ENCODE results near the gene SARDH. TPM values are rescaled to one million over a fixed set of nuclear protein-coding genes. Genes with fewer than 3 reads are reported as not detected.
A peak's percentile ranks its signal among the peaks of the same experiment; 100 is the strongest.

SARDH gene, protein sequence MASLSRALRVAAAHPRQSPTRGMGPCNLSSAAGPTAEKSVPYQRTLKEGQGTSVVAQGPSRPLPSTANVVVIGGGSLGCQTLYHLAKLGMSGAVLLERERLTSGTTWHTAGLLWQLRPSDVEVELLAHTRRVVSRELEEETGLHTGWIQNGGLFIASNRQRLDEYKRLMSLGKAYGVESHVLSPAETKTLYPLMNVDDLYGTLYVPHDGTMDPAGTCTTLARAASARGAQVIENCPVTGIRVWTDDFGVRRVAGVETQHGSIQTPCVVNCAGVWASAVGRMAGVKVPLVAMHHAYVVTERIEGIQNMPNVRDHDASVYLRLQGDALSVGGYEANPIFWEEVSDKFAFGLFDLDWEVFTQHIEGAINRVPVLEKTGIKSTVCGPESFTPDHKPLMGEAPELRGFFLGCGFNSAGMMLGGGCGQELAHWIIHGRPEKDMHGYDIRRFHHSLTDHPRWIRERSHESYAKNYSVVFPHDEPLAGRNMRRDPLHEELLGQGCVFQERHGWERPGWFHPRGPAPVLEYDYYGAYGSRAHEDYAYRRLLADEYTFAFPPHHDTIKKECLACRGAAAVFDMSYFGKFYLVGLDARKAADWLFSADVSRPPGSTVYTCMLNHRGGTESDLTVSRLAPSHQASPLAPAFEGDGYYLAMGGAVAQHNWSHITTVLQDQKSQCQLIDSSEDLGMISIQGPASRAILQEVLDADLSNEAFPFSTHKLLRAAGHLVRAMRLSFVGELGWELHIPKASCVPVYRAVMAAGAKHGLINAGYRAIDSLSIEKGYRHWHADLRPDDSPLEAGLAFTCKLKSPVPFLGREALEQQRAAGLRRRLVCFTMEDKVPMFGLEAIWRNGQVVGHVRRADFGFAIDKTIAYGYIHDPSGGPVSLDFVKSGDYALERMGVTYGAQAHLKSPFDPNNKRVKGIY
- total RNA-seq: 1 to 10 TPM in 6 of 8 experiments, under 1 TPM in 2; 0.20 to 3.4 (median 2.4) TPM

DNA sequence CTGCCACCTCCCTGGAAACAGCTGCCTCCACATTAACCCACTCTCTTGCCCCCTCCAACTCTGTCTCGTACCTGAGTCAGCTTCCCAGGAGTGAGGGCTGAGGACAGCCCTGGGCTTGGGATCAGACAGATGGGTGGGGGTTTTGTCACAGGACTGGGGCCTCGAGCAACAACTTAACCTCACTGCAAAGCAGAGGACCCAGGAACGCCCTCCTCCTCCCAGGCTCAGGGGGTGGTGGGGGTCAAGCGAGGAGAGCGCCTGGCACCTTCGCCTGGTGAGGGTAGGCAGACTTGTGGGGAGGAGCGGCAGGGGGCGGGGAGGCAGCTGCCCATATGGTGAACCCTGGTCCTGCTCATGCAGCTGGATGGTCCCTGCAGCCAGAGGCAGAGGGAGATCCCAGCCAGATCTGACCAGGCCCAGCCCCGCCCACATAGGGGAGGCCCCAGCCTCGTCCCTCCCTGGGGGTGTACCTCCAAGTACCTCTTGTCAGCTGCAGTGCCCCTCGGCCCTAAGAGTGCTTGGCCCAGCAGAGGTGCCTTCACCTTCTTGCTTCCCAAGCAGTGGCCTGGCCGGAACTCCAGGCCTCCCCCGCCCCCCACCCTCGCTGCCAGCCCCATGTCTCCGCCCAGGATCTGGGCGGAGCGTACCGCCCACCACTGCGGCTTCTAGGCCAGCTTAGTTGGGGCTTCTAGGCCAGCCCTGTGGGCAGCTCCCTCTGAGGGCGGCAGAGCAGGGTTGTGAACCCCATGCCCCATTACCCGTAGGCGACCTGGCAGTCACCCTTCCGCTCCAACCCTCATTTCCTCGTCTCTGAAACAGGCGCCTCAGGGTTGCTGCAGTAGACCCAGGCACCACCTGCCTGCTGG is at the start of gene SARDH:
TSS of gene SARDH (minus strand) at position 579 of the 866 bp plus-strand sequence. CDS start 4,179 bp downstream, outside the sequence.
- in situ Hi-C loops (cut with MboI; ENCODE audit: low pct_unique_long_range_greater_than_20kb in 2 of 9, low sequenced_read_pairs in 9 of 9, unreplicated experiment in 9 of 9): loop anchor here in 1 of 9 experiments (25.0 kb wide), 1 partner anchor 201 kb away; the partner anchor contains the start of gene ADAMTSL2

DNA sequence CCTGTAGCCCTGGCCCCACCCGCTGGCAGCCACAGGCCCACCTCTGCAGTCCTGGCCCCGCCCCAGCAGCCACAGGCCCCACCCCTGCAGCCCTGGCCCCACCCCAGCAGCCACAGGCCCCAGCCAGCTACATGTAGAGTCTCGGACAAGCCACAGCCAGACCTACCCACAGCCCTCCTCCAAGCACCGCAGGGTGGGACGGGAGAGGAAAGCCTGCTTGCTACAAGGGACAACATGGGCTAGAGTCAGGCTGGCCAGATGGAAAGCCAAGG is 49.5 kb upstream of the SARDH start:
- peaks cover 4 to 14% of the 10 kb centered on the region in 2 donors for H3K4me1 ChIP-seq (replicated peaks in 1 of 2)
- WGBS, 10 experiments: no CpG with 5 or more reads among the region's 5 CpGs
- H3K27ac ChIP-seq: peak overlapping the region in 1 of 2 donors; percentile 44
- in situ Hi-C loops (cut with MboI; ENCODE audit: low pct_unique_long_range_greater_than_20kb in 2 of 9, low sequenced_read_pairs in 9 of 9, unreplicated experiment in 9 of 9): loop anchor here in 6 of 9 experiments (10.0 to 25.0 kb wide), 2 partner anchors 200 to 207 kb away; partner anchors contain the start of gene VAV2 (in 6 of the 6)
- peak; percentile 53 to 93 (median 78) for ATAC-seq (replicated peaks in 6 of 8)
- no peak overlapping the region for H3K4me3 ChIP-seq

More for the DNA sequence above, at the start of gene SARDH:
- Histone ChIP-seq H3K4me3 (peak within 1 kb of the TSS in 4 of 5 donors; percentile 15 to 30 (median 21)), H3K4me1 (replicated peaks in 1 of 2) (peaks cover 31 to 45% of the 10 kb centered on the region in 2 donors), H3K27ac (peak within 1 kb of the TSS in 1 of 2 donors; percentile 37)
- ATAC-seq (replicated peaks in 6 of 8): peak; percentile 79 to 90 (median 82)
- WGBS, 10 experiments: 0 to 43% methylated on average over 1 to 2 of the region's 25 CpGs; no CpG with 5 or more reads in 8 of the 10 experiments

GRCh38 chr9:133786907-133787753 is 49.0 kb upstream of the SARDH start:
- Histone ChIP-seq H3K4me1 (replicated peaks in 1 of 2) (peaks cover 4 to 14% of the 10 kb centered on the region in 2 donors), H3K4me3 (no peak overlapping the region), H3K27ac (peak overlapping the region in 1 of 2 donors; percentile 48)
- in situ Hi-C loops (cut with MboI; ENCODE audit: low pct_unique_long_range_greater_than_20kb in 2 of 9, low sequenced_read_pairs in 9 of 9, unreplicated experiment in 9 of 9): loop anchor here in 6 of 9 experiments (10.0 to 25.0 kb wide), 2 partner anchors 200 to 208 kb away; partner anchors contain the start of gene VAV2 (in 6 of the 6)
- WGBS, 10 experiments: 35 to 100% (median 86%) methylated on average over 2 to 6 of the region's 17 CpGs; no CpG with 5 or more reads in 2 of the 10 experiments
- ATAC-seq (replicated peaks in 6 of 8): peak in 5 of 8 experiments; percentile 2 to 15 (median 4)

- WGBS, 10 experiments: 61 to 100% (median 100%) methylated on average over 1 to 3 of the region's 11 CpGs; no CpG with 5 or more reads in 5 of the 10 experiments
- in situ Hi-C loops (cut with MboI; ENCODE audit: low pct_unique_long_range_greater_than_20kb in 2 of 9, low sequenced_read_pairs in 9 of 9, unreplicated experiment in 9 of 9): loop anchor here in 6 of 9 experiments (10.0 to 25.0 kb wide), 2 partner anchors 201 to 208 kb away; partner anchors contain the start of gene VAV2 (in 6 of the 6)
- H3K27ac ChIP-seq: peak overlapping the region in 1 of 2 donors; percentile 48
- ATAC-seq (replicated peaks in 6 of 8): peak in 2 of 8 experiments; percentile 12 to 20
- H3K4me1 ChIP-seq (replicated peaks in 1 of 2): peaks cover 4 to 14% of the 10 kb centered on the region in 2 donors
- no peak overlapping the region for H3K4me3 ChIP-seq
These were observed 48.2 kb upstream of the SARDH start for GRCh38 chr9:133786371-133786753.

- H3K27ac ChIP-seq: no peak overlapping the region
- in situ Hi-C loops (cut with MboI; ENCODE audit: low pct_unique_long_range_greater_than_20kb in 2 of 9, low sequenced_read_pairs in 9 of 9, unreplicated experiment in 9 of 9): loop anchor here in 6 of 9 experiments (10.0 to 25.0 kb wide), 2 partner anchors 201 to 209 kb away; partner anchors contain the start of gene VAV2 (in 6 of the 6)
- peaks cover 4 to 14% of the 10 kb centered on the region in 2 donors for H3K4me1 ChIP-seq (replicated peaks in 1 of 2)
- WGBS, 10 experiments: 82 to 100% (median 95%) methylated on average over 1 to 7 of the region's 16 CpGs; no CpG with 5 or more reads in 3 of the 10 experiments
- ATAC-seq (replicated peaks in 6 of 8): no peak
- H3K4me3 ChIP-seq: no peak overlapping the region
These were observed 47.7 kb upstream of the SARDH start for GRCh38 chr9:133785753-133786370.

- ATAC-seq (replicated peaks in 6 of 8): no peak
These were observed 46.8 kb upstream of the SARDH start for GRCh38 chr9:133784731-133785561.

GRCh38 chr9:133783331-133783731 is 45.2 kb upstream of the SARDH start:
- Histone ChIP-seq H3K4me1 (replicated peaks in 1 of 2) (peaks cover 4 to 14% of the 10 kb centered on the region in 2 donors), H3K4me3 (no peak overlapping the region), H3K27ac (no peak overlapping the region)
- WGBS, 10 experiments: no CpG with 5 or more reads among the region's 13 CpGs
- in situ Hi-C loops (cut with MboI; ENCODE audit: low pct_unique_long_range_greater_than_20kb in 2 of 9, low sequenced_read_pairs in 9 of 9, unreplicated experiment in 9 of 9): loop anchor here in 6 of 9 experiments (10.0 to 25.0 kb wide), 2 partner anchors 204 to 211 kb away; partner anchors contain the start of gene VAV2 (in 6 of the 6)
- no peak for ATAC-seq (replicated peaks in 6 of 8)

More at GRCh38 chr9:133784731-133785561, 46.8 kb upstream of the SARDH start:
- H3K27ac ChIP-seq: no peak overlapping the region
- WGBS, 10 experiments: 64 to 100% (median 95%) methylated on average over 2 to 20 of the region's 25 CpGs; no CpG with 5 or more reads in 2 of the 10 experiments
- in situ Hi-C loops (cut with MboI; ENCODE audit: low pct_unique_long_range_greater_than_20kb in 2 of 9, low sequenced_read_pairs in 9 of 9, unreplicated experiment in 9 of 9): loop anchor here in 6 of 9 experiments (10.0 to 25.0 kb wide), 2 partner anchors 202 to 210 kb away; partner anchors contain the start of gene VAV2 (in 6 of the 6)
- peaks cover 4 to 14% of the 10 kb centered on the region in 2 donors for H3K4me1 ChIP-seq (replicated peaks in 1 of 2)
- H3K4me3 ChIP-seq: no peak overlapping the region

DNA sequence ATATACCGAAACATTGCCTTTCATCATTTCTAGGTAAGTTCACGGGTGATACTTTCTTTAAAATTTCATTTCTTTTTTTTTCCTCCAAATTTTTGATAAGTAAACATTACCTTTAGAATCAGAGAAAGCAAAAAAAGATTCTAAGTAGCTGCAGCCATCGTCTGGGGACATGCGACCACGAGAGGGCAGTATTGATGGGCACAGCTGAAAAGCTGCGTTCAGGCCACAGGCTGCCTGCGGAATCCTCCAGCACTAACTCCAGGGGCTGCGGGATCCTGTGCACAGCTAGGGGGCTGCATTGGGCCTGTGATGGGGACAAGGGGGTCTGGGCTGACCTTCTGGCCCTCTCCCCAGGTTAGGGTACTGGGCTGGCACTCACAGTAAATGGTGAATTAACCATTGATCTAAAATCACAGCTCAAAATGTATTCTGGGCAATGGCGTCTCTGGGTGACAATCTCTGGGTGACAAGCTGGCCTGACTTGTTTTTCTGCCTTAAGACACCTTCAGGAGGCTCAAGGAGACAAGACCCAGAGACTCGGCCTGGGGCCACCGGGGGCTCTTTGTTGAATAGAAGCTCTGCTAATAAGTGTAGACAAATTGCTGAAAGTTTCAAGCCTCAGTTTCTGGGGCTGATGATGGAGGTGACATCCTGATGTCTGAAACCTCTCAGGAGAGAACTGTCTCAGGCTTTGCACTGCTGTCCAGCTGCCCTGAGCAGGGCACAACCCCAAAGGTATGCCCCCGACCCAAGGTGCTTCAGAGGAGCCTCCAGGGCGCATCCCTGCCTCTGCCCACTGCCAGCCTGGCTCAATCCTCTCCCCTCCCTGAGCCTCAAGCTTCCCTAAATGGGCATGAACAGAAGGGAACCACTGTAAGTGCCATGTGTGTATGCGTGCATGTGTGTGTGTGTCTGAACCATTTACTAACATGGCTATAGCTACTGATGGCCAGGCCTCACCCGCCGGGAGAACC is 44.3 kb upstream of the SARDH start:
- peaks cover 2 to 10% of the 10 kb centered on the region in 2 donors for H3K4me1 ChIP-seq (replicated peaks in 1 of 2)
- H3K4me3 ChIP-seq: no peak overlapping the region
- in situ Hi-C loops (cut with MboI; ENCODE audit: low pct_unique_long_range_greater_than_20kb in 2 of 9, low sequenced_read_pairs in 9 of 9, unreplicated experiment in 9 of 9): loop anchor here in 6 of 9 experiments (10.0 to 25.0 kb wide), 2 partner anchors 205 to 212 kb away; partner anchors contain the start of gene VAV2 (in 6 of the 6)
- ATAC-seq (replicated peaks in 6 of 8): peak; percentile 55 to 83 (median 62)
- no peak overlapping the region for H3K27ac ChIP-seq
- 20 to 51% (median 41%) methylated on average over 3 to 9 of the region's 16 CpGs; no CpG with 5 or more reads in 1 of the 10 experiments for WGBS, 10 experiments

GRCh38 chr9:133781828-133782135 is 43.6 kb upstream of the SARDH start:
- in situ Hi-C loops (cut with MboI; ENCODE audit: low pct_unique_long_range_greater_than_20kb in 2 of 9, low sequenced_read_pairs in 9 of 9, unreplicated experiment in 9 of 9): loop anchor here in 6 of 9 experiments (10.0 to 25.0 kb wide), 2 partner anchors 206 to 213 kb away; partner anchors contain the start of gene VAV2 (in 6 of the 6)
- no peak for ATAC-seq (replicated peaks in 6 of 8)

More at GRCh38 chr9:133781828-133782135, 43.6 kb upstream of the SARDH start:
- Histone ChIP-seq H3K4me3 (no peak overlapping the region), H3K27ac (no peak overlapping the region), H3K4me1 (replicated peaks in 1 of 2) (peaks cover 0 to 3% of the 10 kb centered on the region in 2 donors)
- 20 to 100% (median 90%) methylated on average over 1 to 6 of the region's 10 CpGs; no CpG with 5 or more reads in 5 of the 10 experiments for WGBS, 10 experiments
